Loucy (cell line): ENCODE results near the gene WDR6.

ENCODE experiments used
- CTCF ChIP-seq: fragments of 200-600 bp; sonication (generic); conservative IDR thresholded peaks from 2 replicates; pipeline ENCODE4 v1.5.1; 2014; ENCODE audit warnings: mild to moderate bottlenecking, antibody characterized with exemption, low read length
- EZH2phosphoT487 ChIP-seq: fragments of 200-600 bp; IDR thresholded peaks from 2 replicates; pipeline ENCODE4 v1.6.1; 2018; ENCODE audit warnings: antibody characterized with exemption, mild to moderate bottlenecking, moderate library complexity, borderline replicate concordance

DNA sequence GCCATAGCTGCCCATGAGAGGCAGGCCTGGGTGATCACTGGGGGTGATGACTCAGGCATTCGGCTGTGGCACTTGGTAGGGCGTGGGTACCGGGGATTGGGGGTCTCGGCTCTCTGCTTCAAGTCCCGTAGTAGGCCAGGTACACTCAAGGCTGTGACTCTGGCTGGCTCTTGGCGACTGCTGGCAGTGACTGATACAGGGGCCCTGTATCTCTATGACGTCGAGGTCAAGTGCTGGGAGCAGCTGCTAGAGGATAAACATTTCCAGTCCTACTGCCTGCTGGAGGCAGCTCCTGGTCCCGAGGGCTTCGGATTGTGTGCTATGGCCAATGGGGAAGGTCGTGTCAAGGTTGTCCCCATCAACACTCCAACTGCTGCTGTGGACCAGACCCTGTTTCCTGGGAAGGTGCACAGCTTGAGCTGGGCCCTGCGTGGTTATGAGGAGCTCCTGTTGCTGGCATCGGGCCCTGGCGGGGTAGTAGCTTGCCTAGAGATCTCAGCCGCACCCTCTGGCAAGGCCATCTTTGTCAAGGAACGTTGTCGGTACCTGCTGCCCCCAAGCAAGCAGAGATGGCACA is 5.3 kb downstream of the WDR6 start:
- no peak for TF ChIP-seq CTCF
- no peak for TF ChIP-seq EZH2phosphoT487
